22Rv1 (cell line): Measurements from ENCODE around the gene PCED1B.

Experiments
- ZFX ChIP-seq: fragments of 450-650 bp; IDR thresholded peaks from 2 replicates; pipeline ENCODE4 v1.6.1; 2017; ENCODE audit warnings: antibody characterized with exemption, borderline replicate concordance
- TF ChIP-seq, protein P1 (sequence below): fragments of 450-650 bp; IDR thresholded peaks from 2 replicates; pipeline ENCODE4 v1.5.1; 2017; ENCODE audit warnings: mild to moderate bottlenecking

DNA sequence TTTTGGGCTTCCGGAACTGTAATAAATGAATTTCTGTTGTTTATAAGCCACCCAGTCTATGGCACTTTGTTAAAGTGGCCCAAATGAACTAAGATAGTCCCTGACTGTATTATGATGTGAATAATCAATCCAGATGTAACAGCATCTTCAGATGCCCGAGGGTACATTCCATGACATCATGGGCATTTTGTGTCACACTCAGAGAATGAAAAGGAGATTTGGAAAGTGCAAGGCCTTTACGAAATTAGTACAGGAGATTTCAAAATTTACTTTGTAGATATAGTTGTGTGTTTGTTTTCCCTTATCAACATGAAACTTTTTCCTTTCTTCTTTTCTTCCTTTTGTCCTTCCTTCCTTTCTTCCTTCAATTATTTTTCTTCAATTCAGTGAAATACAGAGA lies 54.6 kb downstream of the PCED1B start:
- TF ChIP-seq, protein P1, sequence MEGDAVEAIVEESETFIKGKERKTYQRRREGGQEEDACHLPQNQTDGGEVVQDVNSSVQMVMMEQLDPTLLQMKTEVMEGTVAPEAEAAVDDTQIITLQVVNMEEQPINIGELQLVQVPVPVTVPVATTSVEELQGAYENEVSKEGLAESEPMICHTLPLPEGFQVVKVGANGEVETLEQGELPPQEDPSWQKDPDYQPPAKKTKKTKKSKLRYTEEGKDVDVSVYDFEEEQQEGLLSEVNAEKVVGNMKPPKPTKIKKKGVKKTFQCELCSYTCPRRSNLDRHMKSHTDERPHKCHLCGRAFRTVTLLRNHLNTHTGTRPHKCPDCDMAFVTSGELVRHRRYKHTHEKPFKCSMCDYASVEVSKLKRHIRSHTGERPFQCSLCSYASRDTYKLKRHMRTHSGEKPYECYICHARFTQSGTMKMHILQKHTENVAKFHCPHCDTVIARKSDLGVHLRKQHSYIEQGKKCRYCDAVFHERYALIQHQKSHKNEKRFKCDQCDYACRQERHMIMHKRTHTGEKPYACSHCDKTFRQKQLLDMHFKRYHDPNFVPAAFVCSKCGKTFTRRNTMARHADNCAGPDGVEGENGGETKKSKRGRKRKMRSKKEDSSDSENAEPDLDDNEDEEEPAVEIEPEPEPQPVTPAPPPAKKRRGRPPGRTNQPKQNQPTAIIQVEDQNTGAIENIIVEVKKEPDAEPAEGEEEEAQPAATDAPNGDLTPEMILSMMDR, result no peak
- TF ChIP-seq ZFX, result no peak
